ENCODE data around the gene ROBO1.

DNA sequence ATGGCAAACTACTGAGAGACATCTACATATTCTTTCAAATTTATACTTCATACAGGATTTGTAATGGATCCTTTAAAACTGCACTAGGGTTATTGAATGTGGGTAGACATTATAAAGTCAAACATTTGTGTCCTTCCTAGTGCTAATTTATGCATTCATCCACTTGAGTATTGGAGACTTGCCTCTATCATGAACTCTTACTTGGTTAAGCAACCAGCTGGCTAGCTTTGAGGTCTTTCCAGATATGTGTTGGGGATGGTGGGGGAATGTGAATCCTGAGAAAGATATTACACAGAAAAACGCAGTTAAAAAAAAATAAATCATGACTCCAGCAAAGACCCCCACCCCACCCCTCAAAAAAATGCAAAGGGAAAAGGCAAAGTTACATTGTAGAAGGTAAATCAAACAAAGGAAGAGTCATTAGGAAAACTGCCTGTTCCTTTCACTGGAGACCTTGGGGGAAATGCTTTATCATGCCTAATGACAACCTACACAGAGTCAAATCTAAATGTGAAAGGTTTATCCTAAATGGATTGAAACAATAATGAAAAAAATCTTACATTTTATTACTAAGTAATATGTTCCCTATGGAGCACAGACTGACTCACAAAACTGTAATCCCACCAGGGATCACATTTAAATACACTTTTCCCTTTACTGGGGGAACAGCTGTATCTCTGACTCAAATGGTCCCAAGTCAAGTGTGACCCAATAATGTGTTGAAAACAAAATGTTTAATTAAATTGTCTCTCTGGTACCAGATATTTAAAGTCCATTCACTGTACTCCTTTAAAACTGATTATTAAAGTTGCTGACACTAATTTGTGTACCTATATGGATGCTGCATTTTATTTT is 522.3 kb downstream of the ROBO1 start:
- no peak for TF ChIP-seq JUN (IDR thresholded peaks at IDR 0.05; ENCODE audit: borderline replicate concordance, insufficient read depth, insufficient read length, low read depth)
- no peak for TF ChIP-seq CTCF (IDR thresholded peaks at IDR 0.05; ENCODE audit: extremely low read depth in 1 of 2, insufficient read depth in 1 of 2, low read depth in 1 of 2, low read length in 2 of 2)
- no peak for TF ChIP-seq POLR2A (IDR thresholded peaks at IDR 0.05; ENCODE audit: low read depth, low read length)

All from endothelial cell of umbilical vein (primary cell).